ENCODE data around the gene PMF1. TPM values are rescaled to one million over a fixed set of nuclear protein-coding genes. Genes with fewer than 3 reads are reported as not detected.

Gene PMF1
- polyA plus RNA-seq, 2 of the 4 experiments (the other 2 are of a cell fraction): 59.8 to 63.9 TPM

GRCh38 chr1:156217871-156218270, 5.1 kb downstream of the PMF1 start:
- Histone ChIP-seq H3K27ac (no peak overlapping the region), H3K4me1 (peaks cover 10% of the 10 kb centered on the region), H3K9me3 (no peaks in the 10 kb centered on the region), H3K4me2 (no peak overlapping the region), H3K4me3 (no peak overlapping the region)
- WGBS (ENCODE audit: missing lambda C conversion rate): 89% methylated on average over 2 of the region's 2 CpGs
- TF ChIP-seq BHLHE40 (IDR thresholded peaks at IDR 0.05; ENCODE audit: low read depth, low read length): no peak
- TF ChIP-seq JUNB (IDR thresholded peaks at IDR 0.05): no peak
- TF ChIP-seq NFE2L2 (conservative IDR thresholded peaks at IDR 0.05; ENCODE audit: low read length): no peak
- TF ChIP-seq HDAC2 (IDR thresholded peaks at IDR 0.05): no peak
- TF ChIP-seq JUN (IDR thresholded peaks at IDR 0.05): no peak
- no peak for DNase-seq (ENCODE audit: low read depth in 1 of 2, low spot score in 1 of 2)
- FAIRE-seq: no peak
- ChIA-PET CTCF (interaction anchor here (0.8 to 25.3 kb wide), 3 partner anchors 9 to 124 kb away, joined by 3 to 639 read pairs (median 291); partner anchors contain the start of gene SEMA4A), POLR2A (interaction anchor here (0.6 to 1.6 kb wide), 2 partner anchors 24 to 41 kb away, joined by 3 to 5 read pairs; partner anchors contain the start of gene SLC25A44)
- no peak for ATAC-seq

DNA sequence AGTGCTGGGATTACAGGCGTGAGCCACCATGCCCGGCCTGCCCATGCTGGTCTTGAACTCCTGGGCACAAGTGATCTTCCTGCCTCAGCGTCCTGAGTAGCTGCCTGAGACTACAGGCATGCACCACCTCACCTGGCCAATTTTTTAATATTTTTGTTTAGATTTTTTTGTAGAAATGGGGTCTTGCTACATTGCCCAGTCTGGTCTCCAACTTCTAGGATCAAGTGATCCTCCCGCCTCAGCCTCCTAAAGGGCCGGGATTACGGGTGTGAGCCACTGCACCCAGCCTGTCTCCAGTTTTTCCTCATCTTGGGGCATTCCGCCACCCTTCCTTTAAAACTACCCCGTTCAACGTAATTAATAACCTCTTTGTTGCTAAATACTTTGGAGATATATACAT, 7.4 kb downstream of the PMF1 start:
- Histone ChIP-seq H3K9me3 (no peaks in the 10 kb centered on the region), H3K4me1 (peaks cover 14% of the 10 kb centered on the region), H3K4me3 (no peak overlapping the region), H3K27ac (no peak overlapping the region), H3K4me2 (no peak overlapping the region)
- TF ChIP-seq CEBPB (IDR thresholded peaks at IDR 0.05) (no peak), ZFP36 (IDR thresholded peaks at IDR 0.05; ENCODE audit: borderline replicate concordance, partially characterized antibody) (no peak), EHF (CRISPR knock-in tag; IDR thresholded peaks at IDR 0.05) (no peak), CHD4 (IDR thresholded peaks at IDR 0.05; ENCODE audit: borderline replicate concordance) (no peak), USF2 (IDR thresholded peaks at IDR 0.05) (no peak), RARB (CRISPR knock-in tag; IDR thresholded peaks at IDR 0.05) (no peak), MAZ (IDR thresholded peaks at IDR 0.05; ENCODE audit: borderline replicate concordance, low read depth, low read length) (no peak), CHD2 (IDR thresholded peaks at IDR 0.05; ENCODE audit: low read length, partially characterized antibody) (no peak), ELK1 (IDR thresholded peaks at IDR 0.05; ENCODE audit: low read depth, low read length) (no peak), EHMT2 (IDR thresholded peaks at IDR 0.05; ENCODE audit: low read depth) (no peak), NR3C1 (IDR thresholded peaks at IDR 0.05) (no peak), FOSB (CRISPR knock-in tag; IDR thresholded peaks at IDR 0.05) (no peak), HOXA7 (CRISPR knock-in tag; IDR thresholded peaks at IDR 0.05) (no peak), MAX (IDR thresholded peaks at IDR 0.05) (no peak)
- TF ChIP-seq, protein P1, sequence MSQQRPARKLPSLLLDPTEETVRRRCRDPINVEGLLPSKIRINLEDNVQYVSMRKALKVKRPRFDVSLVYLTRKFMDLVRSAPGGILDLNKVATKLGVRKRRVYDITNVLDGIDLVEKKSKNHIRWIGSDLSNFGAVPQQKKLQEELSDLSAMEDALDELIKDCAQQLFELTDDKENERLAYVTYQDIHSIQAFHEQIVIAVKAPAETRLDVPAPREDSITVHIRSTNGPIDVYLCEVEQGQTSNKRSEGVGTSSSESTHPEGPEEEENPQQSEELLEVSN (IDR thresholded peaks at IDR 0.05; ENCODE audit: borderline replicate concordance, low read depth): no peak
- TF ChIP-seq, protein P2, sequence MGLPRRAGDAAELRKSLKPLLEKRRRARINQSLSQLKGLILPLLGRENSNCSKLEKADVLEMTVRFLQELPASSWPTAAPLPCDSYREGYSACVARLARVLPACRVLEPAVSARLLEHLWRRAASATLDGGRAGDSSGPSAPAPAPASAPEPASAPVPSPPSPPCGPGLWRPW (IDR thresholded peaks at IDR 0.05): no peak
- TF ChIP-seq, protein P3, sequence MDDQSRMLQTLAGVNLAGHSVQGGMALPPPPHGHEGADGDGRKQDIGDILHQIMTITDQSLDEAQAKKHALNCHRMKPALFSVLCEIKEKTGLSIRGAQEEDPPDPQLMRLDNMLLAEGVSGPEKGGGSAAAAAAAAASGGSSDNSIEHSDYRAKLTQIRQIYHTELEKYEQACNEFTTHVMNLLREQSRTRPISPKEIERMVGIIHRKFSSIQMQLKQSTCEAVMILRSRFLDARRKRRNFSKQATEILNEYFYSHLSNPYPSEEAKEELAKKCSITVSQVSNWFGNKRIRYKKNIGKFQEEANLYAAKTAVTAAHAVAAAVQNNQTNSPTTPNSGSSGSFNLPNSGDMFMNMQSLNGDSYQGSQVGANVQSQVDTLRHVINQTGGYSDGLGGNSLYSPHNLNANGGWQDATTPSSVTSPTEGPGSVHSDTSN (IDR thresholded peaks at IDR 0.05): no peak
- no peak for DNase-seq (ENCODE audit: low read depth in 1 of 2, low spot score in 1 of 2)
- ChIA-PET CTCF (interaction anchor here (0.8 to 25.3 kb wide), 6 partner anchors 11 to 126 kb away, joined by 3 to 639 read pairs (median 4); partner anchors contain the start of genes SEMA4A and SLC25A44), POLR2A (no interaction called here)
- 81% methylated on average over 9 of the region's 9 CpGs for WGBS (ENCODE audit: missing lambda C conversion rate)
- ATAC-seq: no peak
- no peak for FAIRE-seq

Data from A549 (cell line).